ENCODE measurements around the gene RNLS.

RNLS gene

GRCh38 chr10:88473989-88474883 lies 108.9 kb downstream of the RNLS start:
- no peak for DNase-seq

- DNase-seq, result no peak
These were observed 110.6 kb downstream of the RNLS start for GRCh38 chr10:88472540-88472939.

GRCh38 chr10:88471899-88472298 lies 111.2 kb downstream of the RNLS start:
- DNase-seq, result no peak

GRCh38 chr10:88467835-88468485 lies 115.2 kb downstream of the RNLS start:
- no peak for DNase-seq

GRCh38 chr10:88466786-88467185 lies 116.3 kb downstream of the RNLS start:
- no peak for DNase-seq

- no peak for DNase-seq
These were observed 117.4 kb downstream of the RNLS start for GRCh38 chr10:88465765-88466164.

- DNase-seq, result no peak
These were observed 119.3 kb downstream of the RNLS start for GRCh38 chr10:88463811-88464210.

GRCh38 chr10:88461426-88461825 lies 121.7 kb downstream of the RNLS start:
- DNase-seq, result no peak

GRCh38 chr10:88459530-88459929 lies 123.6 kb downstream of the RNLS start:
- no peak for DNase-seq

- no peak for DNase-seq
These were observed 124.9 kb downstream of the RNLS start for GRCh38 chr10:88458209-88458608.

- DNase-seq, result no peak
These were observed 125.5 kb downstream of the RNLS start for GRCh38 chr10:88457660-88458059.

- DNase-seq, result no peak
These were observed 126.4 kb downstream of the RNLS start for GRCh38 chr10:88456730-88457129.

- DNase-seq, result no peak
These were observed 127.3 kb downstream of the RNLS start for GRCh38 chr10:88455831-88456230.

GRCh38 chr10:88450201-88450600 lies 132.9 kb downstream of the RNLS start:
- DNase-seq, result no peak

GRCh38 chr10:88442716-88443115 lies 140.4 kb downstream of the RNLS start:
- no peak for DNase-seq

GRCh38 chr10:88440541-88440940 lies 142.6 kb downstream of the RNLS start:
- no peak for DNase-seq

GRCh38 chr10:88439932-88440331 lies 143.2 kb downstream of the RNLS start:
- DNase-seq, result no peak

GRCh38 chr10:88437411-88437810 lies 145.7 kb downstream of the RNLS start:
- no peak for DNase-seq

GRCh38 chr10:88433565-88434186 lies 149.4 kb downstream of the RNLS start:
- no peak for DNase-seq

GRCh38 chr10:88431103-88431502 lies 152.0 kb downstream of the RNLS start:
- no peak for DNase-seq

GRCh38 chr10:88428976-88429375 lies 154.1 kb downstream of the RNLS start:
- peak; percentile 66 for DNase-seq

- peak; percentile 95 for DNase-seq
These were observed 154.7 kb downstream of the RNLS start for GRCh38 chr10:88428442-88428841.

GRCh38 chr10:88427024-88427423 lies 156.1 kb downstream of the RNLS start:
- peak; percentile 52 for DNase-seq

- DNase-seq, result no peak
These were observed 158.2 kb downstream of the RNLS start for GRCh38 chr10:88424881-88425280.

Data from OCI-M1 (cell line).